HG02885 (cell line): Measurements from ENCODE around the gene SLC38A9.
"Not testable (repeated sequence)": the region's sequence is repeated elsewhere in the genome, so short reads cannot be mapped to it uniquely, and the experiment has no call there.

Source experiments
- ATAC-seq: cut with Tn5 transposase; IDR thresholded peaks from one replicate; pipeline ENCODE4 v1.9.1; 2021; ENCODE audit warnings: mild to moderate bottlenecking; ENCODE audit not compliant: unreplicated experiment, poor library complexity

SLC38A9 gene

GRCh38 chr5:55620766-55621160, 91.4 kb downstream of the SLC38A9 start:
- ATAC-seq, result no peak

DNA sequence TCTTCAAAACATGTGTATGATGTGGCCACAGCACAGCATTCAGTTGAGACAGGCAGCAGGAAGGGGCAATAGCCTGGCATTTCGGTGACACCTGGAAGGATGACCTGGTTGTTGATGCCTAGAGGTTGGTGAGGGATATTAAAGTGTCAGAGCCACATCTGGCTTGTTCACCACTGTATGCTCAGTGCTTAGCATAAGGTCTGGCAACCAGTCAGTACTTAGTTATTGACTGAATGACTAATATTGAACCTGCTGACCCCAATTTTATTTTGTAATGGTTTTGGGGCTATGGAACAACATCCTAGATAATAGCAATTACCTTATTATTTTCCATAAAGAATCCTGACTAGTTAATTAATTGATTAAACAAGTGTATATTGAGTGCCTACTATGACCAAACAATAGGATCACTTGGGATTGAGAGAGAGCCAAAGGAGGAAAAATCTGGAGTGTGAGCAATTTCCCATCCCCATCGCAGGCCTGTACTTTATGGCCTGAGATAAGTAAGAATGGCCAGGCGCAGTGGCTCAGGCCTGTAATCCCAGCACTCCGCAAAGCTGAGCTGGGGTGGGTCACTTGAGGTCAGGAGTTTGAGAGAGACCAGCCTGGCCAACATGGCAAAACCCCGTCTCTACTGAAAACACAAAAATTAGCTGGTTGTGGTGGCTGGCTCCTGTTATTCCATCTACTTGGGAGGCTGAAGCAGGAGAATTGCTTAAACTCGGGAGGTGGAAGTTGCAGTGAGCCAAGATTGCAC, 91.9 kb downstream of the SLC38A9 start:
- no peak for ATAC-seq

- ATAC-seq, result no peak
Measured at GRCh38 chr5:55618318-55618717, 93.8 kb downstream of the SLC38A9 start.

DNA sequence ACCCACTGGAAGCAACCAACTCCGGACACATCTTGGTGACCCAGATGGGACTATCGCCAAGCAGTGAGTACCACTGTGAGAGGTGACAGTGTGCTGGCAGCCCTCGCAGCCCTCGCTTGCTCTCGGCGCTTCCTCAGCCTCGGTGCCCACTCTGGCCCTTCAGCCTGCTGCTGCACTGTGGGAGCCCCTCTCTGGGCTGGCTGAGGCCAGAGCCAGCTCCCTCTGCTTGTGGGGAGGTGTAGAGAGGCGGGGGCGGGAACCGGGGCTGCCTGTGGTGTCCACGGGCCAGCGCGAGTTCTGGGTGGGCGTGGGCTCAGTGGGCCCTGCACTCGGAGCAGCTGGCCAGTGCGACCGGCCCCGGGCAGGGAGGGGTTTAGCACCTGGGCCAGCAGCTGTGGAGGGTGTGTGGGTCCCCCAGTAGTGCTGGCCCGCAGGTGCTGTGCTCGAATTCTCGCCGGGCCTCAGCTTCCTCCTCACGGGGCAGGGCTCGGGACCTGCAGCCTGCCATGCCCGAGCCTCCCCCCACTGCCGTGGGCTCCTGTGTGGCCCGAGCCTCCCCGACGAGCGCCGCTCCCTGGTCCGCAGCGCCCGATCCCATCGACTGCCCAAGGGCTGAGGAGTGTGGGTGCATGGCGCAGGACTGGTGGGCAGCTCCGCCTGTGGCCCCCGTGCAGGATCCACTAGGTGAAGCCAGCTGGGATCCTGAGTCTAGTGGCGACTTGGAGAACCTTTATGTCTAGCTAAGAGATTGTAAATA, 98.8 kb downstream of the SLC38A9 start:
- ATAC-seq, result no peak

DNA sequence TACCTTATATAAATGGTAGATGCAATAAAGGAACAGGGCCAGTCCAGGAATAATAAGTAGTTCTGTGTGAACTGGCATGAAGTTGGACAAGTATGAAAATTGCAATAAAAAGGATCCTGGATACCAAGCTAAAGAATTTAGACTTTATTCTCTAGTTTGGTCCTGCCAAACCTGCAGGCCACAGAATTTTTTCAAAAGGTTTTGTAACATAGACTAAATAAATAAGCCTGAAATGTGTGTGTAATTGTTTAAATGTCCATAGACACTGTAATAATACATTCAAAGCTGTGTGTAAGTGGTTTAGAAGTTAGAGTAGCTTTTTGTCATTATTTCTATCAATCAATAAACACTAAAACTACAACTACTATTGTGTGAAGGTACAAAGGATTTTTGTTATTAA, 101.6 kb downstream of the SLC38A9 start:
- no peak for ATAC-seq

DNA sequence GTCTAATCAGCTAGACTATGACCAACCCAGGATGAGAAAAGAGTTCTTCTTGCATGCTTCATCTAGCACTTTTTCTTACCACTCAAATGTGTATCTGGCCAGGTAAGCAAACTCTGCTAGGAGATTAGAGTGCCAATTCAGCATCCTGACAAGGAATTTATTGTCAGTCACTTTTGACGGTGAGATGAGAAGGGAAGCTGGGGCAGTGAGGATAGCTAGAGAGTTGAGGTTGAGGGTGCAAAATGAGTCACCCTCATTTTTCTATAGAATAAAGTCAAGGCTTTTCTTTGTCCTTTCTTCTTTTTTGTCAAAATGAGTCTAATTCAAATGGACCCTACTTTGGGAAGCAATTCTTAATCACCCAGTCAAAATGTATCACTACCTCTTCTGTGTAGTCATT, 102.7 kb downstream of the SLC38A9 start:
- no peak for ATAC-seq

DNA sequence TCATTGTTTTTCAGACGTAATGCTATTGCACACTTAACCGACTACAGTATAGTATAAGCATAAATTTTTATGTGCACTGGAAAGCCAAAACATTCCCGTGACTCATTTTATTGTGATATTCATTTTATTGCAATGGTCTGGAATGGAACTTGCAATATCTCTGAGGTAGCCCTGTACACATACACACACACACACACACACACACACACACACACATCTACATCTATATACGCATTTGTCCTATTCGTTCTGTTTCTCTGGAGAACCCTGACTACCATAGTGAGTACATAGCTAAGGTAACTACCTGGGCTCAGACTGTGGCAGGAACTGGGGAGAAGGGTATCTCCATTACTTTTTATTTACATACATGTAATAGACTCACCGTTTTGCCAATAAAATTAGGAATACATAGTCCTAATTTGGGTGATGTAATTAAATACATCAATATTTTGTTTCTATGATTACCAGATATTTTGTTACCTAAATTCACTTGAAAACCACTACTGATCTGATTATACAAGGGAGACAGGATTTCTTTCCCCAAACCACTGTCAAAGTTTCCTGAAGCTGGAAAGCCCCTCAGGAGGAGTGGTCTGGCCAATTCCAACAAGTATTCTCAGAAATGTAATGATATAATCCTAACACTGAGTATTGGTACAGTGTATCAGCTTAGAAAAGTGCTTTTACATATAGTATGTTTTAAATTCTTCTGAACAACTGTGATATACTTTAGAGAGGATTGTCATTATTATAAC, 103.4 kb downstream of the SLC38A9 start:
- no peak for ATAC-seq

DNA sequence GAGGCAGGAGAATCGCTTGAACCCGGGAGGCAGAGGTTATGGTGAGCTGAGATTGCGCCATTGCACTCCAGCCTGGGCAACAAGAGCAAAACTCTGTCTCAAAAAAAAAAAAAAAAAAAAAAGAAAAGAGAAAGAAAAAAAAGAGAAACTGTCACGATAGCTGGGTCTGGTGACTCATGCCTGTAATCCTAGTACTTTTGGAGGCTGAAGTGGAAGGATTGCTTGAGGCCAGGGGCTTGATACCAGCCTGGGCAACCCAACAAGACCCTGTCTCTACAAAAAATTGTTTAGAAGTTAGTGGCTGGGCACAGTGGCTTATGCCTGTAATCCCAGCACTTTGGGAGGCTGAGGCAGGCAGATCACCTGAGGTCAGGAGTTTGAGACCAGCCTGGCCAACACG, 104.8 kb downstream of the SLC38A9 start:
- ATAC-seq, result not testable (repeated sequence)

- ATAC-seq, result no peak
Measured at GRCh38 chr5:55604611-55605067, 107.5 kb downstream of the SLC38A9 start.

GRCh38 chr5:55603922-55604321, 108.2 kb downstream of the SLC38A9 start:
- no peak for ATAC-seq

DNA sequence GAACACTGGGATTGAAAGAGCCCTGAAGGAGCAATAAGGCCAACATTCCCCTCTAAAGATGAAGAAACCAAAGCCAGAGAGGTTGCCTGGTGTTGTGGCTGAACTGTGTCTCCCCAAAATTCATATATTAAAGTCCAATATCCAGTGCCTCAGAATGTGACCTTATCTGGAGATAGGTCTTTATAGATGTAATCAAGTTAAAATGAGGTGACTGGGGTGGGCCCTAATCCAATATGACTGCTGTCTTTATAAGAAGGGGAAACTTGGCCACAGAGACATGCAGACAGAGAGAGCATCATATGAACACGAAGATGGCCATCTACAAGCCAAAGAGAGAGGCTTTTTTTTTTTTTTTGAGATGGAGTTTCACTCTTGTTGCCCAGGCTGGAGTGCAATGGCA, 110.5 kb downstream of the SLC38A9 start:
- ATAC-seq, result no peak

- no peak for ATAC-seq
Measured at GRCh38 chr5:55601204-55601618, 110.9 kb downstream of the SLC38A9 start.

DNA sequence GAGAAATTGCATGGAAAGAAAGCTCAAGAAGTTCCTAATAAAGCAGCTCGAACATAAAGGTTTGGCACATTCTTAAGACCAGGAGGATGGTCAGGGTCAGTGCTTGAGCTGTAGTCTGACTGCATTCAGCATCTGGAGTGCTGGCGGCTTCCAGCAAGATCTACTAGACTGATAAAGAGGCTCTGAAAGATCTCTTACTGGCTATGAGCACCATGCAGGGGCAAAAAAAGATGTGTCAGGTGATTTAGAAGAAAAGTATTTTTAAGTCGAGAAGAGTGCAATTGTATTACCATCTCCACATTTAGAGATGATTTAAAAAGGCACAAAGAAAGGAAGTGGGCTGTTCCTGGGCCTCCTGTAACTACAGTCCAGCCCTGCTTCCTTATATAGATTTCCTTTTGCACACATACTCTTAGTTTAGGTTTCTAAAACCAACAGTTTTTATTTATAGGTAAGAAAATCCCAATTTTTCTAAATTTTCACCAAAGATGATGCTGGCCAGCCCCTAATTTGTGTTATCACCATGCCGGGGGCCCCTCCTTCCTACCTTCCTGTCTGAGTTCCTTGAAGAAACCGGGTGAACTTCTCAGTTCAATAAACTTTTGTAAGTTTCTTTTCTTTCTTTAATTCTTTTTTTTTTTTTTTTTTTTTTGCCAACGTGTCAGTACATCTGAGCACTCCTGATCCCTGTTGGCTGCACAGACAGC, 111.5 kb downstream of the SLC38A9 start:
- no peak for ATAC-seq

DNA sequence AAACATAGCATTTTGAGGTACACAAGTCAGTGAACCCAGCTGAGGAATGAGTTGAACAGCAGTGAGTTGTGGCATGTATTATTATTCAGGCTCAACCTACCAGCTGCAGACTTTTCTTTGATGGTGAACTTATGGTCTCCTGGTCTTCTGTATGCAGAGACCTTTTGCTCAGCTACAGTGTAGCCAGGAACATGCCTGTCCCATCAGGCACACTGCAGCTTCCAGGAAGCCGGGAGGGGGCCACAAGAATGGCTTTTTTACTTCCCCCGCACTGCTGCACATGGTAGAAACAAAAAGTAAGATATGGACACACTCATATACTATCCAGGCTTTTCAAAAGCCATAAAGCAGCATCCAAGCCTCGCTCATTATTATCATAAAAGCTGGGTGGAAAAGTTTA, 112.0 kb downstream of the SLC38A9 start:
- ATAC-seq, result no peak

DNA sequence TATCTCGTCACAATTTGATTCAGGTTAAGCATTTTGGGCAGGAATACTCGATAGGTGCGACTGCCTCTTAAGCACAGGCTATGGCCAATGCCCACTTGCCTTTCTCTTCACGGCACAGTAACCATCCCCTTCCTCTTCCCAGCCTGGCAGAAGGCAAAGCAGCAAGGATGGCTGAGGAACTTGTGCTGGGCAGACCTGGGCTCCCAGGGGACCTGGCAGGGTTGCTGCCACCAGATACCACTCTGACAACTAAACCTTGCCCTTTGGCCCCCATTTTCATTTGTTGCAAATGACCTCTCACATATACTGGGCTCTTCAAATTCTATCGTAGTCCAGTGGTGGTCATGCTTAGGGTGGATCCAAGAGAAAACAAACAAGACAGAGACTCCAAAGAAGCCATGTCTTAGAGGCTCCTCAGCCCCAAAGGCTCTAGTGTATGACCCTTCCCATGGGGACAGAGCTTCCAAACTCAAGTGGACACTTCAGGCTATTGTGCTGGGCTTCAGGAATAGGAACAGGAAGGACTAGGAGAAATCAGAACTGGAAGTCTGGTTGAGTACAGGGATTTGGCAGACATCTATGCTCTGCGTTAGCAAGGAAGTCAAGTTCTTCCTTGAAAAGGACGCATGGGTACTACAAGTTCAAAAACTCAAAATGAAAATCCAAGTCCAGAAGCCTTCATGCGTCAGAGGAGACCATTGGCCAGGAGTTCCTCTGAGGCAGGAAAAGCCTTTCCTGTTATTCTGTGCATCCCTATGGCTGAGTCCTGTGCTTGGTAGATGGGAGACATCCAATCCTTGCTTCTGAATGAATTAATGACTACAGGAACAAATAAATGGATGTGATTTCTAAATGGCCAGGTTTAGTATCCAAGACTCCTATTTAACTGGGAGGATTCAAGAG, 112.7 kb downstream of the SLC38A9 start:
- ATAC-seq, result no peak

DNA sequence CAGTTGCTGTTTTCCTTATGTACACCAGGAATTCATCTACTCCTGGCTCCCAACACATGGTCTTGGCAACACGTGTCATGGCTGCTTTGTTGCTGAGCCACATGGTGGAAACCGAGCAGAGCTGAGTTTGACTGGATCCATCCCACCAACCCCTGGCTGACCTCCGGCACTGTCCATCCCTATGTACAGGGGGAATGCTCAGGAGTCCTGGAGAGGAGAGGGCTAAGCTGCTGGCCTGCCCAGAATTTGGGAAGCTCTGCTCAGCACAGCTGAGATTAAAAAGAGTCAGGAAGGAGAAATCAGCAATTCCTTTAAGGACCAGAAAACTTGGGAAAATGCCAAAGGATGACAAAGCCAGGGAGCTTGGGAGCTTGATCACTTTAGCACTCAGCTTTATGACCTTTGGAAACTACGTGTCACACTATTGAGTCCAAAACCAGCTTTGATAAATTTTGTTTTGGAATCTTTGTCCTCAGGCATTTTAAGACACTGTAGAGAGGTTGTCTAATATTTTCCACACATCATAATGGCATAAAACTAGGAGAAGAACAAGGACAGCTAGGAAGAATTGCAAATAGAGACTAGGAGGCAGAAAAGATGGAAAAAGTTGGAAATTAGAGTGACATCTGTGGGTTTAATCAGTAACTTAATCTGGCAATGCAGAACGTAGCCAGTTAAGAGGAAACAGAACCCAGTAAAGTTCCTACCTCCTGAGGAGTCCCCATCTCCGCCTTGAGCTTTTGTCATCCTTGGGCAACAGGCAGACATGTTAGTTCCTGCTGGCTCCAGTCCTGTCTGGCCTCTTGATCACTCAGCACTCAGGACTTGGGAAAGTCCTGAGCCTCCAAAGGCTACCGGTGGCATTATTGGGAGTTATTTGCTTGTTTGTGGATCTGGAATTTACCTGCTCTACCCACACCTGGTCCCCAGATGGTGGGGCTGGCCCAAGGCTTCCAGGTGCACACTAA, 114.8 kb downstream of the SLC38A9 start:
- ATAC-seq, result no peak

GRCh38 chr5:55594671-55595070, 117.5 kb downstream of the SLC38A9 start:
- ATAC-seq, result no peak

GRCh38 chr5:55593115-55593472, 119.0 kb downstream of the SLC38A9 start:
- ATAC-seq, result no peak
